H1 (cell line): ENCODE data around the gene NPHP4. TPM values are rescaled to one million over a fixed set of nuclear protein-coding genes. Genes with fewer than 3 reads are reported as not detected.

Source experiments
- CTCF ChIA-PET: fragments of 300-600 bp; sonication (Branson Sonifier 250); formaldehyde crosslinking; loops from one replicate; lab custom pipeline; 2021; ENCODE audit not compliant: partially characterized antibody; lab: Charles Lee
- POLR2A ChIA-PET: fragments of 300-600 bp; sonication (Branson Sonifier 250); formaldehyde crosslinking; loops from one replicate; lab custom pipeline; 2021; ENCODE audit warnings: inconsistent platforms; ENCODE audit not compliant: partially characterized antibody; lab: Charles Lee
- DNase-seq, 2 experiments: peaks; one replicate each; pipeline versions ENCODE4 v3.0.0 to v3.0.0-alpha.2; 2010 to 2022; ENCODE audit warnings: low spot score in 2 of 2, low read depth in 1 of 2, mixed read lengths in 1 of 2
- FAIRE-seq: peaks from 2 replicates; lab custom pipeline; 2011; peaks lifted over from hg19 to GRCh38; lab: Jason Lieb, UNC
- H2AFZ ChIP-seq: 2 replicates; pipeline ENCODE4 v1.8.1; 2012; ENCODE audit warnings: low read length, inconsistent platforms
- H2AK5ac ChIP-seq: 2 replicates; pipeline ENCODE4 v1.6.1; 2013; ENCODE audit warnings: low read depth, low read length
- H2BK120ac ChIP-seq: replicated peaks from 2 replicates; pipeline ENCODE3; 2013; ENCODE audit warnings: low read depth, low read length, inconsistent platforms
- H2BK12ac ChIP-seq: 2 replicates; pipeline ENCODE4 v1.6.1; 2013; ENCODE audit warnings: low read depth, low read length
- H2BK15ac ChIP-seq: 2 replicates; pipeline ENCODE4 v1.6.1; 2013; ENCODE audit warnings: low read length
- H2BK20ac ChIP-seq: 2 replicates; pipeline ENCODE4 v1.6.1; 2013; ENCODE audit warnings: low read length
- H2BK5ac ChIP-seq: 2 replicates; pipeline ENCODE4 v1.6.1; 2013; ENCODE audit warnings: low read depth, low read length
- H3K14ac ChIP-seq: 2 replicates; pipeline ENCODE4 v1.6.1; 2013; ENCODE audit warnings: inconsistent platforms; ENCODE audit not compliant: insufficient read length
- H3K18ac ChIP-seq: 2 replicates; pipeline ENCODE4 v1.6.1; 2013; ENCODE audit warnings: low read length; ENCODE audit errors: extremely low read depth
- H3K23ac ChIP-seq: 2 replicates; pipeline ENCODE4 v1.6.1; 2013; ENCODE audit warnings: inconsistent platforms; ENCODE audit not compliant: insufficient read length
- H3K23me2 ChIP-seq: 2 replicates; pipeline ENCODE4 v1.6.1; 2013; ENCODE audit warnings: low read depth, low read length
- H3K27ac ChIP-seq: 2 replicates; pipeline ENCODE4 v1.6.1; 2011; ENCODE audit warnings: low read depth, low read length, inconsistent platforms
- H3K27me3 ChIP-seq, 4 experiments: replicated peaks in 1 of 4; 1 replicate in 1 of 4; 2 replicates in 3 of 4; pipeline versions ENCODE4 v1.6.1 to v1.8.1; 2011 to 2013; ENCODE audit warnings: low read length in 3 of 4, mild to moderate bottlenecking in 3 of 4, inconsistent platforms in 2 of 4, mixed read lengths in 2 of 4, moderate library complexity in 1 of 4; ENCODE audit not compliant: control insufficient read depth in 3 of 4, insufficient read depth in 3 of 4; ENCODE audit errors: extremely low read depth in 1 of 4
- H3K36me3 ChIP-seq, 4 experiments: 2 replicates each; pipeline versions ENCODE4 v1.6.1 to v1.8.1; 2011 to 2013; ENCODE audit warnings: mild to moderate bottlenecking in 4 of 4, low read length in 3 of 4, moderate library complexity in 2 of 4, control low read depth in 1 of 4, inconsistent platforms in 1 of 4; ENCODE audit not compliant: insufficient read depth in 4 of 4, control insufficient read depth in 2 of 4
- H3K4ac ChIP-seq: replicated peaks from 2 replicates; pipeline ENCODE3; 2013; ENCODE audit warnings: low read length, low read depth, mixed read lengths, inconsistent platforms; ENCODE audit not compliant: insufficient read length
- H3K4me1 ChIP-seq, 4 experiments: replicated peaks in 1 of 4; 1 replicate in 1 of 4; 2 replicates in 3 of 4; pipeline versions ENCODE4 v1.6.1 to v1.8.1; 2011 to 2013; ENCODE audit warnings: low read length in 3 of 4, inconsistent platforms in 2 of 4, mixed read lengths in 1 of 4; ENCODE audit not compliant: insufficient read depth in 4 of 4, control insufficient read depth in 3 of 4
- H3K4me2 ChIP-seq, 2 experiments: 2 replicates each; pipeline versions ENCODE4 v1.6.1 to v1.8.1; 2011 to 2013; ENCODE audit warnings: low read depth in 2 of 2, low read length in 2 of 2, control low read depth in 1 of 2, inconsistent platforms in 1 of 2, mild to moderate bottlenecking in 1 of 2; ENCODE audit not compliant: insufficient read depth in 1 of 2
- H3K4me3 ChIP-seq, 4 experiments: fragments of 200-600, 300-600 bp in 1 of 4; sonication (generic), shearing (Covaris generic), sonication (Bioruptor Twin) in 1 of 4; 2 replicates each; pipeline versions ENCODE4 v1.5.1 to v1.8.1; 2011 to 2016; ENCODE audit warnings: low read length in 4 of 4, low read depth in 3 of 4, control low read depth in 2 of 4, inconsistent platforms in 2 of 4, mild to moderate bottlenecking in 2 of 4, mixed read lengths in 1 of 4, moderate library complexity in 1 of 4; ENCODE audit not compliant: insufficient read depth in 2 of 4; ENCODE audit errors: extremely low read depth in 1 of 4
- H3K56ac ChIP-seq: replicated peaks from 2 replicates; pipeline ENCODE3; 2013; ENCODE audit warnings: low read depth, mild to moderate bottlenecking, mixed read lengths, low read length, inconsistent platforms; ENCODE audit not compliant: insufficient read length
- H3K79me1 ChIP-seq: 2 replicates; pipeline ENCODE4 v1.6.1; 2013; ENCODE audit warnings: low read depth, low read length, control low read depth
- H3K79me2 ChIP-seq, 2 experiments: 2 replicates each; pipeline versions ENCODE4 v1.6.1 to v1.8.1; 2012 to 2013; ENCODE audit warnings: low read length in 2 of 2, mild to moderate bottlenecking in 2 of 2, inconsistent platforms in 1 of 2; ENCODE audit not compliant: insufficient read depth in 2 of 2, control insufficient read depth in 1 of 2
- H3K9ac ChIP-seq, 4 experiments: replicated peaks in 1 of 4; 1 replicate in 1 of 4; 2 replicates in 3 of 4; pipeline versions ENCODE4 v1.6.1 to v1.8.1; 2011 to 2013; ENCODE audit warnings: low read depth in 3 of 4, low read length in 3 of 4, control low read depth in 2 of 4, mild to moderate bottlenecking in 2 of 4, moderate library complexity in 2 of 4, inconsistent platforms in 1 of 4; ENCODE audit errors: extremely low read depth in 1 of 4
- H3K9me3 ChIP-seq, 2 experiments: 2 replicates each; pipeline versions ENCODE4 v1.6.1 to v1.8.1; 2012 to 2013; ENCODE audit warnings: mild to moderate bottlenecking in 2 of 2, moderate library complexity in 2 of 2, control low read depth in 1 of 2, inconsistent platforms in 1 of 2, low read depth in 1 of 2, low read length in 1 of 2, mixed read lengths in 1 of 2; ENCODE audit not compliant: insufficient read depth in 2 of 2
- H4K20me1 ChIP-seq, 2 experiments: replicated peaks in 1 of 2; 2 replicates each; pipeline versions ENCODE3 to v1.8.1; 2011 to 2013; ENCODE audit warnings: inconsistent platforms in 2 of 2, low read length in 2 of 2, mild to moderate bottlenecking in 1 of 2; ENCODE audit not compliant: insufficient read depth in 2 of 2, control insufficient read depth in 1 of 2
- H4K5ac ChIP-seq: 2 replicates; pipeline ENCODE4 v1.6.1; 2013; ENCODE audit warnings: low read length, low read depth, mixed read lengths, inconsistent platforms; ENCODE audit not compliant: insufficient read length
- H4K8ac ChIP-seq: 2 replicates; pipeline ENCODE4 v1.8.0; 2013; ENCODE audit warnings: mild to moderate bottlenecking, moderate library complexity, low read length, inconsistent platforms; ENCODE audit not compliant: insufficient read depth; ENCODE audit errors: extremely low read depth
- H4K91ac ChIP-seq: replicated peaks from 2 replicates; pipeline ENCODE3; 2013; ENCODE audit warnings: low read length, mixed read lengths, inconsistent platforms; ENCODE audit not compliant: insufficient read length
- BRCA1 ChIP-seq: IDR thresholded peaks from 2 replicates; pipeline ENCODE4 v1.6.1; 2012; ENCODE audit warnings: low read depth, low read length, improper control_type of control experiment
- CBX5 ChIP-seq: fragments of 300-800, 300-1000 bp; sonication (generic); IDR thresholded peaks from 2 replicates; pipeline ENCODE4 v1.7.1; 2016; ENCODE audit warnings: antibody characterized with exemption, low read length, low read depth
- CHD2 ChIP-seq: IDR thresholded peaks from 2 replicates; pipeline ENCODE4 v1.6.1; 2012; ENCODE audit warnings: low read length, improper control_type of control experiment
- GABPA ChIP-seq: IDR thresholded peaks from 2 replicates; pipeline ENCODE4 v1.6.1; 2011; ENCODE audit warnings: mild to moderate bottlenecking, low read length, moderate library complexity, borderline replicate concordance; ENCODE audit not compliant: insufficient read depth
- GTF2F1 ChIP-seq: IDR thresholded peaks from 2 replicates; pipeline ENCODE4 v1.6.1; 2012; ENCODE audit warnings: low read depth, low read length, improper control_type of control experiment, borderline replicate concordance
- JUN ChIP-seq: IDR thresholded peaks from 2 replicates; pipeline ENCODE4 v1.6.1; 2011; ENCODE audit warnings: low read depth, mild to moderate bottlenecking, improper control_type of control experiment, low read length
- MAFK ChIP-seq: IDR thresholded peaks from 2 replicates; pipeline ENCODE4 v1.6.1; 2012; ENCODE audit warnings: low read depth, mild to moderate bottlenecking, improper control_type of control experiment, low read length
- NRF1 ChIP-seq: IDR thresholded peaks from 2 replicates; pipeline ENCODE4 v1.6.1; 2011; ENCODE audit warnings: mild to moderate bottlenecking, low read depth, low read length, improper control_type of control experiment
- RBBP5 ChIP-seq: IDR thresholded peaks from 2 replicates; pipeline ENCODE4 v1.7.1; 2012; ENCODE audit warnings: low read depth, mild to moderate bottlenecking, inconsistent platforms, low read length, moderate library complexity, borderline replicate concordance
- RFX5 ChIP-seq: IDR thresholded peaks from 2 replicates; pipeline ENCODE4 v1.6.1; 2011; ENCODE audit warnings: low read depth, low read length, improper control_type of control experiment, borderline replicate concordance
- SIN3A ChIP-seq, 2 experiments: IDR thresholded peaks in 1 of 2; conservative IDR thresholded peaks in 1 of 2; 2 replicates each; pipeline ENCODE4 v1.6.1; 2011 to 2012; ENCODE audit warnings: low read length in 2 of 2, improper control_type of control experiment in 1 of 2, low read depth in 1 of 2, mild to moderate bottlenecking in 1 of 2
- SUZ12 ChIP-seq: fragments of 200-600 bp; sonication (generic); IDR thresholded peaks from 2 replicates; pipeline ENCODE4 v1.6.1; 2012; ENCODE audit warnings: mild to moderate bottlenecking, inconsistent platforms, low read length, moderate library complexity, mixed read lengths
- WGBS, 2 experiments: shearing (Covaris generic) in 1 of 2; methylation state at CpG; one replicate each; pipeline versions ENCODE4 v1.1.6 to v1.1.7; 2013 to 2015; ENCODE audit warnings: low lambda C conversion rate in 2 of 2, mixed read lengths in 2 of 2, inconsistent platforms in 1 of 2, low coverage in 1 of 2, missing lambda C conversion rate in 1 of 2; ENCODE audit not compliant: insufficient replicate concordance in 2 of 2, insufficient coverage in 1 of 2, insufficient read length in 1 of 2; ENCODE audit errors: extremely low coverage in 1 of 2, missing lambda C conversion rate in 1 of 2; 5-methylcytosine and 5-hydroxymethylcytosine counted together
- polyA plus RNA-seq, 7 experiments: library from polyadenylated mRNA; depleted of rRNA in 3 of 7; stranded (reverse) in 5 of 7; unstranded in 2 of 7; fragments of >200 nt in 5 of 7; fragments of 200-250 nt in 2 of 7; gene quantifications; 1 replicate in 5 of 7; 2 replicates in 1 of 7; 4 replicates in 1 of 7; pipeline versions ENCODE4 v1.2.1 to v1.2.3, GENCODE V29; 2011 to 2013; ENCODE audit warnings: missing spikeins in 2 of 7, mixed read lengths in 2 of 7
- total RNA-seq: library from RNA; stranded (reverse); fragmentation: NEBNext Ultra II Directional; extraction: Animal tissue kit (Norgen Biotek cat#: 25700); gene quantifications from 2 replicates; pipeline ENCODE4 v1.2.1, GENCODE V29; 2021
- TF ChIP-seq, protein P1 (sequence below): IDR thresholded peaks from 2 replicates; pipeline ENCODE4 v1.6.1; 2012; ENCODE audit warnings: inconsistent platforms

The NPHP4 gene
- total and polyA plus RNA-seq, 2 of the 8 experiments (the other 6 are each of a cell fraction or from before 2014, with no cell fraction given) = 5.8 to 14.0 TPM

DNA sequence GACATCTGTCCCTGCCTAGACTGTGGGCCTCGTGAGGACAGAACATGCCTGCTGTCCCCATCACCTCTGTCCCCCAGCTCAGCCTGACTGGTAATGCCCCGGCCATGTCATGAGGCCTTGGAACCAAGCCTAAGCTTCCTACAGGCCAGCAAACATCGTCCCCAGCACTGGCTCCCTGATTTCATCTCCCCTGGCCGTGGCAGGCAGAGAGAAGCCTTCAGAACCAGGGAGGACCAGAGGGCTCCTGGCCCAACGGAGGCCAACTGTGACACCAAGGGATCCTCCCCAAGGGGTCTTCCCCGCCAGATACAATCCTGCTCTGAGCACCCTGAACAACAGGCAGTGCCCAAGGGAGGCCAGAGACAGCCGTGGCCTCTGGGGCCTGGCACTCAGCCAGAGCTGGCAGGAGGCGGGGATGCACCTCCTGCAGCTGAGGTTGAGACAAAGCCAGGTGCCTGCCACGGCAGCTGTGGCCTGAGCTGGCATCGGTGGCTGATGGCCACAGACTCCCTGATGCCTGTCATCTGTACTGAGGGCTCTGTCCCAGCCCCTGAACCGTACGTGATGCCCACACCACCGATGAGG, 9.9 kb upstream of the NPHP4 start:
- no peak overlapping the region for H2AK5ac ChIP-seq
- H2BK5ac ChIP-seq = no peak overlapping the region
- H3K23ac ChIP-seq = no peak overlapping the region
- H2BK120ac ChIP-seq = no peak overlapping the region
- H3K79me2 ChIP-seq = no peaks in the 10 kb centered on the region
- no peak overlapping the region for H3K4me2 ChIP-seq
- H3K27me3 ChIP-seq = no peaks in the 10 kb centered on the region
- no peak overlapping the region for H3K9ac ChIP-seq
- H2BK15ac ChIP-seq = no peak overlapping the region
- H3K56ac ChIP-seq = no peak overlapping the region
- FAIRE-seq (no peak), DNase-seq (no peak)
- no peak overlapping the region for H3K18ac ChIP-seq
- H3K36me3 ChIP-seq = no peaks in the 10 kb centered on the region
- ChIA-PET CTCF (interaction anchor here (0.9 to 2.2 kb wide), 7 partner anchors 9 to 220 kb away, joined by 3 to 8 read pairs (median 3); no protein-coding TSS in a partner anchor), POLR2A (interaction anchor here (0.6 to 1.9 kb wide), 3 partner anchors 9 to 300 kb away, joined by 3 to 5 read pairs (median 3); no protein-coding TSS in a partner anchor)
- no peak overlapping the region for H2BK12ac ChIP-seq
- no peak overlapping the region for H2AFZ ChIP-seq
- H3K4ac ChIP-seq = no peak overlapping the region
- peak overlapping the region; percentile 18; the same call in 1 of the 2 replicates for H2BK20ac ChIP-seq
- 86% methylated on average over 13 of the region's 13 CpGs; no CpG with 5 or more reads in 1 of the 2 experiments for WGBS, 2 experiments
- no peaks in the 10 kb centered on the region for H3K79me1 ChIP-seq
- no peak overlapping the region for H4K91ac ChIP-seq
- no peaks in the 10 kb centered on the region for H3K9me3 ChIP-seq
- peaks cover 0 to 6% (median 4%) of the 10 kb centered on the region in 4 experiments; a peak in 4 of 7 replicates for H3K4me1 ChIP-seq
- H4K8ac ChIP-seq = no peak overlapping the region
- H3K4me3 ChIP-seq = no peak overlapping the region
- no peak overlapping the region for H3K27ac ChIP-seq
- H4K5ac ChIP-seq = no peak overlapping the region
- H3K14ac ChIP-seq = no peak overlapping the region
- H3K23me2 ChIP-seq = no peaks in the 10 kb centered on the region
- H4K20me1 ChIP-seq = peaks cover 0 to 3% of the 10 kb centered on the region in 2 experiments
- TF ChIP-seq GTF2F1 = no peak
- TF ChIP-seq JUN = no peak
- no peak for TF ChIP-seq RBBP5
- TF ChIP-seq SUZ12 = no peak
- no peak for TF ChIP-seq GABPA
- no peak for TF ChIP-seq SIN3A (conservative IDR thresholded peaks at IDR 0.05 in 1 of 2, IDR thresholded peaks at IDR 0.05 in 1 of 2; ENCODE audit: low read depth in 1 of 2, low read length in 2 of 2)
- TF ChIP-seq BRCA1 = no peak
- no peak for TF ChIP-seq NRF1
- no peak for TF ChIP-seq CHD2
- TF ChIP-seq, protein P1, sequence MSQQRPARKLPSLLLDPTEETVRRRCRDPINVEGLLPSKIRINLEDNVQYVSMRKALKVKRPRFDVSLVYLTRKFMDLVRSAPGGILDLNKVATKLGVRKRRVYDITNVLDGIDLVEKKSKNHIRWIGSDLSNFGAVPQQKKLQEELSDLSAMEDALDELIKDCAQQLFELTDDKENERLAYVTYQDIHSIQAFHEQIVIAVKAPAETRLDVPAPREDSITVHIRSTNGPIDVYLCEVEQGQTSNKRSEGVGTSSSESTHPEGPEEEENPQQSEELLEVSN = no peak
- TF ChIP-seq CBX5 = no peak
- no peak for TF ChIP-seq RFX5
- TF ChIP-seq MAFK = no peak
